ENCODE measurements around the gene URAD. TPM values are rescaled to one million over a fixed set of nuclear protein-coding genes. Genes with fewer than 3 reads are reported as not detected.

The URAD gene
- total RNA-seq, 1 donor from 2014 or later = not detected

GRCh38 chr13:27975564-27976361 lies 12.7 kb downstream of the URAD start:
- no peaks in the 10 kb centered on the region for H3K9me3 Mint-ChIP-seq
- no peak for DNase-seq (ENCODE audit: low spot score in 2 of 2, unreplicated experiment in 2 of 2)
- peaks cover 95% of the 10 kb centered on the region for H3K27me3 Mint-ChIP-seq (ENCODE audit: low read depth)
- no peak overlapping the region for H3K27ac Mint-ChIP-seq
- H3K36me3 Mint-ChIP-seq = no peaks in the 10 kb centered on the region
- no peak for TF ChIP-seq CTCF (IDR thresholded peaks at IDR 0.05; ENCODE audit: unreplicated experiment)
- H3K4me3 Mint-ChIP-seq = no peak overlapping the region
- peaks cover 11% of the 10 kb centered on the region for H3K4me1 Mint-ChIP-seq

GRCh38 chr13:27973961-27974662 lies 14.4 kb downstream of the URAD start:
- Mint-ChIP-seq H3K9me3 (no peaks in the 10 kb centered on the region), H3K4me1 (peaks cover 12% of the 10 kb centered on the region), H3K36me3 (no peaks in the 10 kb centered on the region), H3K27ac (no peak overlapping the region), H3K4me3 (no peak overlapping the region), H3K27me3 (ENCODE audit: low read depth) (peaks cover 95% of the 10 kb centered on the region)
- DNase-seq (ENCODE audit: low spot score in 2 of 2, unreplicated experiment in 2 of 2) = peak in 1 of 2 experiments; percentile 17
- no peak for TF ChIP-seq CTCF (IDR thresholded peaks at IDR 0.05; ENCODE audit: unreplicated experiment)

- Mint-ChIP-seq H3K4me1 (peaks cover 11% of the 10 kb centered on the region), H3K27ac (no peak overlapping the region), H3K9me3 (no peaks in the 10 kb centered on the region), H3K36me3 (no peaks in the 10 kb centered on the region), H3K27me3 (ENCODE audit: low read depth) (peaks cover 96% of the 10 kb centered on the region), H3K4me3 (no peak overlapping the region)
- TF ChIP-seq CTCF (IDR thresholded peaks at IDR 0.05; ENCODE audit: unreplicated experiment) = no peak
- no peak for DNase-seq (ENCODE audit: low spot score in 2 of 2, unreplicated experiment in 2 of 2)
Measured at GRCh38 chr13:27973291-27973690, 15.2 kb downstream of the URAD start.

GRCh38 chr13:27972478-27972820 lies 16.0 kb downstream of the URAD start:
- Mint-ChIP-seq H3K27ac (no peak overlapping the region), H3K4me1 (peaks cover 15% of the 10 kb centered on the region), H3K9me3 (no peaks in the 10 kb centered on the region), H3K27me3 (ENCODE audit: low read depth) (peaks cover 100% of the 10 kb centered on the region), H3K36me3 (no peaks in the 10 kb centered on the region), H3K4me3 (no peak overlapping the region)
- no peak for TF ChIP-seq CTCF (IDR thresholded peaks at IDR 0.05; ENCODE audit: unreplicated experiment)
- DNase-seq (ENCODE audit: low spot score in 2 of 2, unreplicated experiment in 2 of 2) = no peak

GRCh38 chr13:27971776-27972477 lies 16.6 kb downstream of the URAD start:
- H3K4me3 Mint-ChIP-seq = no peak overlapping the region

More at GRCh38 chr13:27971776-27972477, 16.6 kb downstream of the URAD start:
- H3K9me3 Mint-ChIP-seq = no peaks in the 10 kb centered on the region
- H3K27me3 Mint-ChIP-seq (ENCODE audit: low read depth) = peaks cover 100% of the 10 kb centered on the region
- TF ChIP-seq CTCF (IDR thresholded peaks at IDR 0.05; ENCODE audit: unreplicated experiment) = no peak
- no peak for DNase-seq (ENCODE audit: low spot score in 2 of 2, unreplicated experiment in 2 of 2)
- no peaks in the 10 kb centered on the region for H3K36me3 Mint-ChIP-seq
- no peak overlapping the region for H3K27ac Mint-ChIP-seq
- H3K4me1 Mint-ChIP-seq = peaks cover 20% of the 10 kb centered on the region

Measured in mesothelial cell of epicardium (in vitro differentiated cells).